T47D (cell line): ENCODE data around the gene MLLT3.

Experiments
- DNase-seq, 2 experiments: peaks; one replicate each; pipeline versions ENCODE4 v3.0.0 to v3.0.0-alpha.2; 2011 to 2012; ENCODE audit warnings: low read depth in 1 of 2, low spot score in 1 of 2
- JUND ChIP-seq: IDR thresholded peaks from 2 replicates; pipeline ENCODE4 v1.6.1; 2012; ENCODE audit warnings: low read depth
- in situ Hi-C: cut with HindIII; loops from 2 replicates; pipeline ENCODE4 v1.10.0; 2016; ENCODE audit warnings: low sequenced_read_pairs, low pct_unique_long_range_greater_than_20kb

The MLLT3 gene

GRCh38 chr9:20349568-20349967 lies 272.7 kb downstream of the MLLT3 start:
- DNase-seq: no peak
- TF ChIP-seq JUND: no peak
- in situ Hi-C loops: no loop called here

DNA sequence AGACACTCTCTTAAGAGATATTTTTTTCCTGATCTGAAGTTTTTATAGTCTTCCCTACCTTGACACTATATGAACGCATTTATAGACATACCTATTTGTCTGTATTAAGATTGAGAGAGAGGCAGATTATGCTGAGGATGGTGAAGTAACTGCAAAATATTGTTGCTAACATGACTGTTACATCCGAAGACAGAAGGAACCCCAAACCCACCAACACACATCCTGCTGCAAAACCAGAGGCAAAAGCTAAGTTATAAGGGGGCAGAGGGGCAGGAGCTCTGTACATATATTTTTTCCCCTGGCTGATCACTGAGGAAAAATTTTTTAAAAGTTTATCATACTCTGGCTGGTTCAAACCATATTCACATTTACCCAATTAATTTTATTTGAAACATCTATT lies 279.0 kb downstream of the MLLT3 start:
- no peak for DNase-seq
- in situ Hi-C loops: no loop called here
- TF ChIP-seq JUND: no peak

GRCh38 chr9:20340511-20340861 lies 281.8 kb downstream of the MLLT3 start:
- in situ Hi-C loops: no loop called here
- no peak for DNase-seq
- TF ChIP-seq JUND: no peak

- in situ Hi-C loops: no loop called here
- TF ChIP-seq JUND: no peak
Observed at GRCh38 chr9:20335668-20336332, 286.5 kb downstream of the MLLT3 start.

DNA sequence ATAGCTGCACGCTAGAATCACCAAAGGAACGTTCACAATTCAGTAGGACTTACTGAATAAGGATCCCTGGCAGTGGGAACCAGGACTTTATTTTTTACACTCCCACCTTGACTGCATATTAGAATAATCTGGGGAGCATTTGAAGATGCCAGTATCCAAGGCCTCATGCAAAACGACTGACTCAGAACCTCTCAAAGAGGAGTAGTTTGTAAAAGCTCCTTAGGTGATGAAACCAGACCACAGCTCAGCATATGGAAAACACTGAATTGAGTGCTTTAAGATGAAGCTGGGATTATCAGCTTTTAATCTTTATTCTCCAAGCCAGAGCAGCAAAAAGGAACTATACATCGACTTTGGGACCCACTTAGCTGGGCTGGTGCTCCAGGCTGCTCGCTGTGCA lies 288.3 kb downstream of the MLLT3 start:
- in situ Hi-C loops: no loop called here
- no peak for DNase-seq
- no peak for TF ChIP-seq JUND

More at GRCh38 chr9:20335668-20336332, 286.5 kb downstream of the MLLT3 start:
- DNase-seq: no peak

DNA sequence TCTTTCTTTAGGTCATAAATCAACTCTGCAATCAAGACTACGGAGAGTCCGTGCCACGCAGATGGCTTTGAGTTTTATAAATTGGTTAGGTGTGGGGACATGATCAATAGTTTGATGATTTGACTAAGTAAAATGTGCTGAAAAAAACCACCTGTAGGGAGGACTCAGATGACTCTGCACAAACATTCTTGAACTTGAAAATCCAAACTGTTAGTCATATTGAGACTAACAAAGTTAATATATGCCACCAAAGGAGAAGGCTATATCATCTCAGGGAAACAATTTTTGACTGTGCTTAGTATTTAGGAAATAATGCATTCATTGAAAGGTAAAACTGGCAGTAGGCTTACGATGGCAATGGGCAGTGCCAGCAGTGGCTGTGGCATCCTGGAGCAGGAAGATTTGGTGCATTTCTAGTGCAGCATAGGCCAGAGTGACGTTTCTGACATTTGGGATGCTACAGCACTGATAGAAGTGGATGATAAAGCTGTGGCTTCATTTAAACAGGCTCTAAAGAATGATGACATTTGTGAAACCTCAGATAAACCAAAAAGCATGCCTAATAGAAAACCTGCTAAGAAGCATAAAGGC lies 291.1 kb downstream of the MLLT3 start:
- no peak for DNase-seq
- in situ Hi-C loops: no loop called here
- no peak for TF ChIP-seq JUND

DNA sequence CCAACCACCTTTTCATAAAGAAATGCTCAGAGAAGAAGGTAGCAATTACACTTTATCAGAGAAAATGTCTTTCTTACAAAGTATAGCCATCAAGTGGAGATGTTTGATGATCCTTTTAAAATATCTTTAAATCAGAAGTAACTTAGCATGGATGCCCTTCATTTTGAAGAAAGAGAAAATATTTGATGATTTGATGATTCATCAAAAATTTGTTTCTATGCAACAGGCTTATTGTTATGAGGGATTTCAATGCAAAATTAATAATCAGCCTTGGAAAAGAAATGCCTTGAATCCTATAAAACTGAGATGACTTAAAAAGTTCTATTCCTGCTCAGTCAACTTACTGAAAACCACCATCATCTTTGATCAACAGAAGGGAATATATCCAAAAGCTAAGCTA lies 291.6 kb downstream of the MLLT3 start:
- DNase-seq: no peak
- in situ Hi-C loops: no loop called here
- TF ChIP-seq JUND: no peak

DNA sequence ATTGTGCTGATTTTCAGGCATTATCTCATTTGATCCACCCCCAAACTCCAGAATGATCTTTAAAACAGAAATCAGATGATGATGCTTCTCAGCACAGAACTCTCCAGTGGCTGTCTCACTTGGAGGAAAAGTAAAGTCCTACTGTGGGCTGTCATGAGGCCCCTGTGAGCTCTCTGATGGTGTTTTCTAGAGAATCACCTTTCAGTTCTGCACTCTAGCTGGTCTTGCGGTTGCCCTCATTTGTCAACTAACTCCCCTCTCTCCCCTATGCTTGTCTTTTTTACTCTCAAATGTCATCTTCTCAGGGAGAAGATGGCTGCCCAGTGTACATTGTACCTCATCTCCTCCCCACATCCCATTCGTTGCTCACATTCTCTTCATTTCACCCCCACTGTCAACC lies 295.8 kb downstream of the MLLT3 start:
- in situ Hi-C loops: no loop called here
- TF ChIP-seq JUND: no peak
- no peak for DNase-seq

DNA sequence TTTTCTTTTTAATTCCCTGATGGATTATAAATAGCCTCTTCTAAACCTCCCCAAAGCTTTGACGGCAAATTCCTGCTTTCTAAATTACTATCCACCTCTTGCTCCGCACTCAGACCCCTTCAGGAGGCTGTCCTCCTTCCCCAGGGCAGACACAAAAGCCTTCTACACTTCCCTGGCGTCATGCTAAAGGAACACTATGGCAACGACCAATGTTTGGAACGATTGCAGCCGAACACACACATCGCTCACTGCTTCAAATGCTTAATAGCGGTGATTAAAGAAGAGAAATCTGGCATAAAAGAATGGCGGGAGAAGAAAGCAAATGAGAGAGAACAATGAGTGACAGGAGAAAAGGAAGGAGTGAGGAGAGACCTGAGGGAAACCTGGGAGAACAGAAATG lies 297.3 kb downstream of the MLLT3 start:
- in situ Hi-C loops: no loop called here
- TF ChIP-seq JUND: no peak
- no peak for DNase-seq

DNA sequence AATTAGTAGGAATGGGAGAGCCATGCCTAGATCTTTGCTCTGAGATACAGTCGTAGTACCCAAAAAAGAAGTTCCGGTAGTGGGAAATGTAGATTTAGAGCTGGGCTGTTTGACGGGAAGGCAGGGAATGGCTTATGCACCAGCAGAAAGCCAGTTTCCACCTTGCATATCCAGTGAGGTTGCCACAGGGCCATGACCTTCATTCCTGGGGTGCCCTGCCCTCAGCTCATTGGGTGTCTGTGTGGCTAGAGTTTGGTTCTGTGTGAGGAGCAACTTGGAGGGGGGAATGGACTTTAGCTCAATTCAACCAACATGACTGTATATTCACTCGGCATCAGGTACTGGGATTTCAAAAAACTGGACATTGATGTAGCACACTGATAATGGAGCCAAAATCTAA lies 300.1 kb downstream of the MLLT3 start:
- DNase-seq: no peak
- in situ Hi-C loops: no loop called here
- no peak for TF ChIP-seq JUND

DNA sequence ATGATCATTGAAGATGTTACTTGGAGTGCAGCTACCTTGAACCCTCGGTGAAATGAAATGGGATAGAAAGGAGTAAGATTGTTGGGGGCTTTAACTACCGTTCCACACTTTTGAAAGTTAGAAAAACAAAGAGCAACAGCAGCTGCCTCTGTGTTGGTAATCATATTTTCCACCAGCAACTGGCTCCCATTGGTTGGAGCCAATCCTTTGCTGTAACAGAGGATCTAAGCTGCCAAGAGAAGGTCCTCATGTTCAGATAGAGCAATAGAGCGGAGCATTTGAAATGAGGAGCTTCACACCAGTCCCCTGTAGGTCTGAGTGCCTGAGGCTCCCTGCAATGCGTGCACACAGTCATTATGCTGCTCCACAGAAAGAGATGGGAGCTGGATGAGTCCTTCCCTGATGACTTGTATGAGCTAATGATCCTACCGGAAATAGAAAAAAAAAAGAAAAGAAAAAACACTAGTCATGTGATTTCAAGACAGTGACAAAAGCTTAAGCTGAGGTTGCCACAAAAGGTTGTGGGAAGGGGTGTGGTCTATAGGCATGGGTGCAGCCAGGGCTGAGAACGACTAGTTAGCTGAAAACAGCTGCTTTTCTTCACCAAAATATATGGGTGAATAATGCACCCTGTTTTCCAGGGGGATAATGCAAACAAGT lies 300.7 kb downstream of the MLLT3 start:
- no peak for TF ChIP-seq JUND
- DNase-seq: no peak
- in situ Hi-C loops: no loop called here

GRCh38 chr9:20320921-20321320 lies 301.4 kb downstream of the MLLT3 start:
- in situ Hi-C loops: no loop called here
- no peak for TF ChIP-seq JUND
- peak in 1 of 2 experiments; percentile 66 for DNase-seq

DNA sequence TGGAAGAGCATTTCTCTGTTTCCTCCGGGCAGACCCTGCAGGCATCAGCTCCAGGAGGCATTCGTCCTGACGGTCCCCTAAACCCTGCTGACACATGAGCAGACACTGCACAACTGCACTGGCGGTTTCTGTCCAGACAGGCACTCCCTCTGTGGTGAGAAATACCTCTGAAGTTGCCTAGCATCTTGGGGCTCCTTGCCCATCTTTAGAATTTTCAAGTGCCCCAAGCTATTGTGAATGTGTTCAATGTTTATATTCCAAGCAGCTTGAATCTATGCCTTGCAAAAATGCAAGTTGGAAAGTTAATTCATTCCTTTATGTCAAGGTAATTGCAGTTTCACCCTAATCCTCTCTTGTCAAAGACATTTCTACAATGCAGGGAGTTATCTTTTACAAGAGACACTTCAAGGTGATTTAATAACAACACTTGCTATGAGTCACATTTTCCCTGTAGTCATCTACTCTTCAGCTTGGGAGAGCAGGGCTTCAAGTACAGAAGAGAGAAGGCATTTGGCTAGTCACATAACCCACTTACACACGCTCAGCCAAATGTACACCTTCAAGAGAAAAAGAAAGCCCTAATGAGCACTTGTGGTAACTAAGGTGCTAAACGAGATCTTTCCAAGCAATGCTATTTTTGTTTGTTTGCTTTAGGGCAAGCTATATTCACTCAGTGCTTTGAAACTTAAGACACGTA lies 302.5 kb downstream of the MLLT3 start:
- DNase-seq: peak in 1 of 2 experiments; percentile 65
- no peak for TF ChIP-seq JUND
- in situ Hi-C loops: no loop called here

DNA sequence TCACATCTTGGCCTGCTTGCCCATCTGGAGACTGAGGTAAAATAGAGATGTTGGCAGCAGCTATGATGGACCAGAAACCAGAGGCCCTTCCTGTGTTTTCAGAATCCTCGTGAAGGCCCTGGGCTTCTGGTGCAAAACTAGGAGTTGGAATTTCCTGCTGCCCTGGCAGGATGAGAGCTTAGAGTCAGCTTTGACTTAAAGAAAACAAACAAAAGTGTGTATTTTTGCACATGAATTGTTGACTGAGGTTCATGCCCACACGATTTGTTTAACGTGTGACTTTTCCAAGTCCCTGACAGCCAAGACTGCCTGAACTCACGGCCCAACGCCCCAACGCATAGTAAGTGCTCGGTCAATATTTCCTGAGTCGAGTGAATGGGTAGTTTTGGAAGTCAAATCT lies 303.1 kb downstream of the MLLT3 start:
- in situ Hi-C loops: no loop called here
- peak in 1 of 2 experiments; percentile 79 for DNase-seq
- no peak for TF ChIP-seq JUND
